Activated naive CD4-positive, alpha-beta T cell treated with anti-CD3 and anti-CD28 coated beads, Interleukin-2, amount 50 U/mL, for 16 hours (primary cell): ENCODE results near the gene KRT74.

Source experiments
- DNase-seq: peaks from one replicate; pipeline ENCODE4 v3.0.0-alpha.2; 2020

Gene KRT74

DNA sequence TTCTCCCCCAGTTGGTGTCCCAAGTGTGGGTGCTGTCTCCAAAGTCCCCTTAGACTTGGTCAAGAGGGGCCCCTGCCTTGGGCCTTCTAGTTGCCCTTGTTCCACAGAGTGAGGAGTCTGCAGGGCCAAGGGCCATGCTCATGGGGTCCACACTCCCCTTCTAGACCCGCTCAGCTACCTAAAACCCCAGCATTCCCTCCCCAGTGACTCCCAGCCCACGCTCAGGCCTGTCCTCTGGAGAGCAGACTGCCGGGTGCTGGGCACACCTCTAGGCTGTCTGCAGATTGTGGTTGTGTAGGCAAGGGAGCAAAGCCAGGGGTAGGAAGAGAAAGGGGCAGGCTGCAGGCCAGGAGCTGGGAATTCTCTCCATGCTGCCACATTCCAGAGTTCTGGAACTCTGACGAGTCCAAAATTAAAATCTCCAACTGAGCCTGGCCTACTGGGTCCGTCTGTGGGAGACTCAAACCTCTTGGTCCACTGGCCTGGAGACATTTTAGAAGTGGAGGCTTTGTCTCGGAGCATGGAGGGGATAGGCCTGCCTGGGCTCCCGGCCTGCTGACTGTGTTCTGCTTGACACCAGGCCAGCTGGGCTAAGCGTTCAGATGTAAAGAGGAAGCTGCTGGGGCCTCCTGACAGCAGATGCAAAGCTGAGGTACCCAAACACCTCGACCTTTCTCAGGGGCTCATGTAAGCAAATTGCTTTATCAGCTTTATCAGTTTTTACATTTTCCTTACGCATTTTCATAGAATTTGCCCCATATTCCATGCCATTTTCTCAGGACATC, 39.8 kb downstream of the KRT74 start:
- DNase-seq, result no peak

- DNase-seq, result no peak
Observed at GRCh38 chr12:52532636-52533035, 41.0 kb downstream of the KRT74 start.

DNA sequence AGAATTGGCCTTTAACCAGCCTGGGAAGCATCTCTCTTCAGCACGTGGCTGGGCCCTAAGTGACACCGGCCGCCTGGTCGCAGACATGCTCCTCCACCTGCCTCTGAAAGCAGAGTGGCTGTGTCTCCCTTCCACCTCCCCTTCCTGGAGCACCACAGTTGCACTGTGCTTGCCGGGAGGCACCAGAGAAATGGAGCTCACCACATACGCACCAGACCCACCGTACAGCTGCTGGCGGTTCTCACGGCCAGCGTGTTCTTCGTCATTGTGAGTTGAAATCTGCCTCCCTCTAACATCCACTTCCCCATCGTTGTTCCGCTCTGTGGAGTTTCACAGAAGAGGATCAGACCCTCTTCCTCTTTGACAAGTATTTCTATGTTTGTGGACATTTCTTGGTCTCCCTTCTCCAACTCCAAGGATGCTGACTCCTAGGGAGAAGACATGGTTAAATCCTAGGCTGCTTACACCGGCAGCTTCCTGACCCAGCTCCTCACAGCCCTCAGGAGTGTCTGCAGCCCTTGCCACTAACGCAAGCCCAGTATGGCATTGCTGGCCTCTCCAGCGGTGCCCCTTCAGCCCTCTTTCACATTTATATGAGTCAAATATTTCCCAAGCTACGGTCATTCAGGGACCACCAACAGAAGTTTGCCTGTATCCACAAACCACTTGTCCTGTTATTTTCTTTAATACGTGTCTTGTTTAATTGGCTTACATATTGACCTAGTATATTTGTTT, 41.9 kb downstream of the KRT74 start:
- DNase-seq, result no peak

DNA sequence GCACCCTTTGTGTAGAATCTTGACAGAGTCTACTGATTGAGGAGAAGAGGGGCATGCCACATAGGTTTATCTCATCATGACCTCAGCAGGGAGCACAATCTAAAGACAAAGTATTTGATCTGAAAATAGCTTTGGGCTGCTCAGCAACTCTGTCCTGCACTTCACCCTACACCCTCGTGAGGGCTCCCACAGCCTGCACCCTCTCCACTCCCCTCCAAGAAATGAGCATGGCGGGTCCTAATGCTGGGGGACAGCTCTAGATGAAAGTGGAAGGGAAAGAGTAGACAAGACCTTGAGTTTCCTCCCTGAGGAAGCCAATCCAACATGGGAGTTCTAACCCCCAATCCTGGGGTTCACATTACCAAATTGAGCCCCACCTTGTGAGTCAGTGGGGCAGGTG, 42.7 kb downstream of the KRT74 start:
- no peak for DNase-seq

- no peak for DNase-seq
Observed at GRCh38 chr12:52530366-52530765, 43.3 kb downstream of the KRT74 start.

GRCh38 chr12:52529846-52530245, 43.8 kb downstream of the KRT74 start:
- DNase-seq, result no peak

DNA sequence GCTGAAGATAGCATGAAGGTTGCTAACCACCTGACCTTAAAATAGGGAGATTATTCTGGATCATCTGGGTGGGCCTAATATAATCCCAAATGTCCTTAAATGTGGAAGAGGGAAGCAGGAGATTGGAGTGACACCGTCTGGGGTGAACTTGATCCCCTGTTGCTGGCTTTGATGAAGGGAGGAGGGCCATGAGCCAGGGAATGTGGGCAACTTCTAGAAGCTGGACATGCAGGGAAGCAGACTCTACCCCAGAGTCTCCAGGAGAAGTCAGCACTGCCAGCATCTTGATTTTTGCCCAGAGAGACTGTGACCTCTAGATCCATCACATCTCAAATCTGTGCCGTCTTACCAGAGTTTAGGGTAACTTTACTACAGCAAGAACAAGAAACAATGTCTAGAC, 44.2 kb downstream of the KRT74 start:
- DNase-seq, result no peak

- DNase-seq, result no peak
Observed at GRCh38 chr12:52528641-52529143, 45.0 kb downstream of the KRT74 start.

- no peak for DNase-seq
Observed at GRCh38 chr12:52527121-52527800, 46.4 kb downstream of the KRT74 start.

- no peak for DNase-seq
Observed at GRCh38 chr12:52526511-52526951, 47.1 kb downstream of the KRT74 start.

GRCh38 chr12:52525661-52526499, 47.8 kb downstream of the KRT74 start:
- no peak for DNase-seq

DNA sequence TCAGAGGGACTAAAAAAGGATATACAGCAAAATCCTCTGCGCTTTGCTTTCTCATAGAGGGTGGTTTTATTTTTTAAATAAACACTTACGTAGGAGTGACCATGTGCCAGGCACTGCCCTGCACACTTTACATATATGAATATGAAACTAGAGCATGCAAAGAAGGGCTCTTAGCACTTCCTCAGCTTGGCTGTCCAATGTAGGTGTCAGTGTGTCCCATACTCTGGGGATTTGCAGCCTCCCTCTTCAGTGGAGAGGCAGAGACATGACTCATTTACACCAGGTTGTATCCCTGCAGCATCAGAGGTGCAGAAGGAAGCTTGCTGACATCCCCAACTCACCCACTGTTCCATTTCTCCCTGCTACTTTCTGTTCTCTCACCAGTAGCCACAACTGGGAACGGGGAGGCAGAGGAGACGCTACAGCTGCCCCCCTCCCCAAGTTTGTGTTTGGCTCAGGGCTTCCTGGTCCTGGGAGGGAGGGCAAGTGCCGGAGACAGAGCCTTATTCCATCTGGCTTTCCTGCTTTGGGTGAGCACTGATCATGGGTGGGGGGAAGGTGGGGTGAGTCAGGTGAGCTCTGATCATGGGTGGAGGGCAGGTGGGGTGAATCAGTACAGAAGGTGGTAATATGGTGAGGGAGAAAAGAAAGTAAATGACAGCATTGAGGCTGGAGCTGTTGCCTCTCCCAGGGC, 48.6 kb downstream of the KRT74 start:
- no peak for DNase-seq

DNA sequence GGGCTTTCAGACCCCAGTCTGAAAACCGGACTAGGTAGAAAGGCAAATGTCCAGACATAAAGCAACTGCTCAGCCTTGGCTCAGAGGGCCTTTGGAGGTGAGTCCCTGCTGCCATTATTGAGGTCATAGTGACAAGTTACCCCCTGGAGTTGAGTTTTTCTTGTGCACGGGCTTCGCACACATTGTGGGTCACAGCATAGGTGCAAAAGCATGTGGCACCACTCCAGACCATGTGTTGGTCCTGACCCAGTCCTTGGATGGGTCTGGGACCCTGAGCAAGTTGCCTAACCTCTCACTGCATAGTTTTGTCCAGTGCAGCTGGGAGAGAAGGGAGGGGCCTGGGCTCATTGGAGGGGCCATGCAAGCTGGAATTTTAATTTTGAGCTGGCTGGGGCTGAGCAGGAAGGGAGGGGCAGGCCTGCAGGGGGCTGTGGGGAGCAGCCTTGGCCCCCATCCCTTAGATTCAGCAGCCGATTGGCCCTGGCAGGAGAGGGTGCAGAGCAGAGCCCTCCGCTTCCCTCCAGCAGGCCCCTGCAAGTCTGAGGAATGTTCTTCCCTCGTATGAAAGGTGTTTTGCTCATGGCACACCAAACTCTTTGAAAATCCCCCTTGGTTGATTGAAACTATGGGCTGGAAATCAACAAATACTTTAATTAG, 49.3 kb downstream of the KRT74 start:
- no peak for DNase-seq

- DNase-seq, result no peak
Observed at GRCh38 chr12:52523824-52524223, 49.8 kb downstream of the KRT74 start.

DNA sequence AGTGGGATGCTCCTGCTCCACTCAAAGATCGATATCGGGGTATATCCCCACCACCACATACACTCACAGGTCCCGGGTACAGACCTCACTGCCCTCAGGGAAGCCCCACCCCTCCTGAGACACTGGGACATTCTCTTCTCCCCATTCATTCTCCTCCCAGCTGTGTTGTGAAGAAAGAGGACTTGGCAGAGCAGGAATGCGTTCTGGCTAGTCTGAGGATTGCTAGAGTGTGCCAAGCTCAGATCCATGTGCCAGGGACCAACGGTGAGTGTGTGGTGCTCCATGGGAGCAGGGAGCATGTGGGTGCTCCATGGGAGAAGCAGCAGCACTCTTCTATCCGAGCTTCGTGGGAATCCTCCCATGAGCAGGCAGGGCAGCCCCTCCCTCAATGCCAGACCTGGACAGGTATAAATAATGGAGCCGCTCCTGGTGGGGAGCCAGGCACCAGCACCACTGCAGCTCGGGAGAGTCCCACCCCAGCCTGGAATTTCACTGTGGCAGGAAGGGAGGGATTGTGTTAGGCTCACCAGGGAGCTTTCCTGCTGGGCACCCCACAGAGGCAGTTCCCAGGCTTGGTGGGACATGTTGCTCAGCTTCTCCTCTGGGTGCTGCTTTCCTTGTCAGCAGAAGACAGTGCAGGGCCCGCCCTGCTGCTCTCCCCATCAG, 51.2 kb downstream of the KRT74 start:
- no peak for DNase-seq

DNA sequence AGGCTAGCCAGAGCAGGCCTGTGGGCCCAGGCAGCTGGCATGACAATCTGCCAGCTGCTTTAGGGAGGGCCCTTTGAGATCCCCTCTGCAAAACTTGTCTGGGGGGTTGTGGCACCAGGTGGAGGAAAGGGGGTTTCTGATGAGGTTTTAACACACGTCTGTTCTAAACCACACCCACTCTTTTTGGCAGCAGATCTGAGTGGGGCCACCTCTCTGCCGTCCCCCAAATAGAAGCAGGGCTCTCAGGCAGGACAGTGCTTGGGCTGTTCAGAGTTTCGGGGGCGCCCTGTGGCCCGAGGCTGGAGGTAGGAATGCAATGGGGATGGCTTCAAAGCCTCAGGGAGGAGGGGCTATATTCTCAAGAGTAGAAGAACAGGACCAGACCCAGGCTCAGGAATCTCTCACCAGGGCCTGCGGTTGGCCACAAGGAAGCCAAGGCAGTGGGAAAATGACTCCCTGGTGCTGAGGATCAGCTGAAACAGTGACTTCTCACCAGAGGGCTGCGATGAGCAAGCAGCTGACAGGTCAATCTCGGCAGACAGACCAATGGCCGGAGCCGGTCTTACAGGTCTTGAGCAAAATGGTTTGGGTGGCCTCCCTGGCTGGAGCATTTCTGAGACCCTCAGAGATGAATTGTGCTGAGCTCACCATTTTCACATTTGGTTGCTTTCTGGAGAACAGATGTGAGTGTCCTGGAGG, 51.9 kb downstream of the KRT74 start:
- DNase-seq, result no peak

GRCh38 chr12:52521175-52521567, 52.5 kb downstream of the KRT74 start:
- DNase-seq, result no peak

- no peak for DNase-seq
Observed at GRCh38 chr12:52519826-52520662, 53.6 kb downstream of the KRT74 start, which contains the start of gene KRT5. KRT5 (minus strand) TSS chr12:52520394; CDS start chr12:52520296, 98 bp downstream.

DNA sequence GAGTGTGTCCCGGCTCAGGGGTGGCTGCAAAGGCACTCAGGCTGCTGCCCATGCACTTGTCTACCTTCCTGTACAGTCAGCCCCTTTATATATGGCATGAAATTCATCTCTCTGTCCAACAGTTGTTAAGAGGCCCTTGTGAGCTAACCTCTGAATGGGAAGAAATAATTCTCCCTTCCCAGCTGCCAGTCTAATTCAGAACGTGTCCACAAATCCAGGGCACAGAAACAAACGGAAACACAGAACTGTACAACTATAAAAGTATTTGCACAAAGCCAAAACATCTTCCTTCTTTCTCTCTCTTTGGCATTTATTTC, 54.3 kb downstream of the KRT74 start:
- DNase-seq, result no peak
